ENCODE results near the gene PTCD1.

Gene PTCD1

DNA sequence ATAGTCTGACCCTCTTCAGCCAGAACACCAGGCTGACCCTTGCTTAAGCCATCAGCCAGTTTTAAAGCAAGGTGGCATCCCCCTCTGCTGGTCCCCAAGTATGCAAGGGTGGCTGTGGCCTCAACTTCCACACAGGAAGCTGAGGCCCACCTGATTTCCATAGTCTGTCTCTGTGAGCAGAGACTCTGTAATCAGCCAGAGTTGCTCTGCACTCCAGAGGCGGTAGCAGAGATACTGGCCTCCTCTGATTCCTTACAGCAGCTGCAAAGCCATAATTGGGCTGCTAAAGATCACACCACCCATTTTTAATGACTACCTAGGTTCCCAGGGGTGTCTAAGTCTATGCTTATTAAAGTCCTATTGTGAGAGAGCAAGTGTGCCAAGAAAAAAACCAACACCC is 32.0 kb downstream of the PTCD1 start:
- TF ChIP-seq, protein P1, sequence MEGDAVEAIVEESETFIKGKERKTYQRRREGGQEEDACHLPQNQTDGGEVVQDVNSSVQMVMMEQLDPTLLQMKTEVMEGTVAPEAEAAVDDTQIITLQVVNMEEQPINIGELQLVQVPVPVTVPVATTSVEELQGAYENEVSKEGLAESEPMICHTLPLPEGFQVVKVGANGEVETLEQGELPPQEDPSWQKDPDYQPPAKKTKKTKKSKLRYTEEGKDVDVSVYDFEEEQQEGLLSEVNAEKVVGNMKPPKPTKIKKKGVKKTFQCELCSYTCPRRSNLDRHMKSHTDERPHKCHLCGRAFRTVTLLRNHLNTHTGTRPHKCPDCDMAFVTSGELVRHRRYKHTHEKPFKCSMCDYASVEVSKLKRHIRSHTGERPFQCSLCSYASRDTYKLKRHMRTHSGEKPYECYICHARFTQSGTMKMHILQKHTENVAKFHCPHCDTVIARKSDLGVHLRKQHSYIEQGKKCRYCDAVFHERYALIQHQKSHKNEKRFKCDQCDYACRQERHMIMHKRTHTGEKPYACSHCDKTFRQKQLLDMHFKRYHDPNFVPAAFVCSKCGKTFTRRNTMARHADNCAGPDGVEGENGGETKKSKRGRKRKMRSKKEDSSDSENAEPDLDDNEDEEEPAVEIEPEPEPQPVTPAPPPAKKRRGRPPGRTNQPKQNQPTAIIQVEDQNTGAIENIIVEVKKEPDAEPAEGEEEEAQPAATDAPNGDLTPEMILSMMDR (IDR thresholded peaks at IDR 0.05; ENCODE audit: borderline replicate concordance, control extremely low read depth, extremely low read depth, insufficient read depth, missing control alignments): no peak
- DNase-seq (ENCODE audit: low spot score): no peak
- in situ Hi-C loops (cut with MboI; ENCODE audit: low sequenced_read_pairs, unreplicated experiment): no loop called here

DNA sequence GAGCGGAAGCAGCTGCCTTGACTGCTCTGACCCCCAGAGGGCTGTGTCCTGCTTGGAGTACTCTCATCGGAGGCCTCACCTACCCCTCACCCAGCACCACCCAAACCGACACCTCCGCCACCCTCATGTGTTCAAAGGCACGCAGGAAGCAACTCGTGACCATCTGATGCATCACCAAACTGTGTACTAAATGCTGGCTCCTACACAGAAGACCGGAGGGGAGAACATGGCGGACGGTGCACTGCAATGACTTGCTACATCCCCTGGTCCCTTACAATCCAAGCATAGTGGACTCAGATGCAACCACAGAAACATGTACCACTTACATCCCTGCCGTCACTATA is 33.6 kb downstream of the PTCD1 start:
- TF ChIP-seq, protein P1 (IDR thresholded peaks at IDR 0.05; ENCODE audit: borderline replicate concordance, control extremely low read depth, extremely low read depth, insufficient read depth, missing control alignments): no peak
- no peak for DNase-seq (ENCODE audit: low spot score)
- in situ Hi-C loops (cut with MboI; ENCODE audit: low sequenced_read_pairs, unreplicated experiment): no loop called here

DNA sequence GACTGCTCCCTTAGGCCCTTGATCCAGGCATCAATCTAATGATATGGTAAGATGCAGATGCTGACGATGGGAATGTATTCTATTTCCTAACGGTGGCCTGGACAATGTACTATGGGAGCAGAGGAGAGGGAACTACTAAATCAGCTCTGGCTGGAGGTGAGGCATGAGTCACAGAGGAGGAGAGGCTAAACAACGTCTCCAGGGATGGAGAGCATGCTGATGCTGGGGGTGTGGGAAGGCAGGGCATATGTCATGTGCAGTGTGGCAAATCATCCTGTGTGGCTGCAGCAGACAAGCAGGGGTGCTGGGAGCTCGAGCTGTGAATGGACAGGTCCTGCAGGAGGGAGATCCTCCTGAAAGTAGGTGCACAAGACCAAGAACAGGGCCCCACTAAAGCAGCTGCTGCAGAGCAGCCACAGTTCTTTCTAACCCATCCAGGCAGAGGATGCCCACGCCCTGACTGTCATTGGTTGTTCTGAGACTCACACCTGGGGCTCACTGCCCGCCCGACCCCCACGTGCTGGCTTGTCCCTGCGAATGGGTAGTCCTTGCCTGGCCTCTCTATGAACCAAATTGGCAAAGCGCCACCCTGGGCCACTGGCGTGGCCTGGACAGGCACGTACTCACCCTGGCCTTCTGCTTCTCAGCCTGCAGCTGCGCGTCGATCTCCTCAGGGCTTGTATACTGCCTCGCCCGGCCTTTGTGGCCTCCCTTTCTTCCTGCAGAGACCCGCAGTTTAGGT is 34.2 kb downstream of the PTCD1 start:
- DNase-seq (ENCODE audit: low spot score): no peak
- in situ Hi-C loops (cut with MboI; ENCODE audit: low sequenced_read_pairs, unreplicated experiment): no loop called here
- TF ChIP-seq, protein P1 (IDR thresholded peaks at IDR 0.05; ENCODE audit: borderline replicate concordance, control extremely low read depth, extremely low read depth, insufficient read depth, missing control alignments): no peak

DNA sequence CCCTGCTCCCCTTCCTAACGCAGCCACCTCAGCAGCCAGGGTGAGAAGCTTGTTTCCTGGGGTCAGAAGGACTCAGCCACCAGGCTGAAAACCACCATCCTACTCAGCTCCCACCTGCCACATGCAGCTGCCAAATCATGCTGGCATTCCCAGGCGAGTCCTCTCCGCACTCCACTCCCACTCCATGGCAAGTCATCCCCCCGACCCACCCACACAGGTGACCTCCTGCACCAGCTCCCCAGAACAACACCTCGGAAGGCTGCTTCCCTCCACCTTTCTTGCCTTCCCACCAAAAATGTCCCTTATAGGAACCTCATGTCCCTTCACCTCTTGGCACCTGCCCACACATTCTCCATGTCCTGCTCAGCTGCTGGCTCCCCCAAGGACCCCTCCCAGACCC is 34.8 kb downstream of the PTCD1 start:
- in situ Hi-C loops (cut with MboI; ENCODE audit: low sequenced_read_pairs, unreplicated experiment): no loop called here
- TF ChIP-seq, protein P1 (IDR thresholded peaks at IDR 0.05; ENCODE audit: borderline replicate concordance, control extremely low read depth, extremely low read depth, insufficient read depth, missing control alignments): no peak
- DNase-seq (ENCODE audit: low spot score): no peak

DNA sequence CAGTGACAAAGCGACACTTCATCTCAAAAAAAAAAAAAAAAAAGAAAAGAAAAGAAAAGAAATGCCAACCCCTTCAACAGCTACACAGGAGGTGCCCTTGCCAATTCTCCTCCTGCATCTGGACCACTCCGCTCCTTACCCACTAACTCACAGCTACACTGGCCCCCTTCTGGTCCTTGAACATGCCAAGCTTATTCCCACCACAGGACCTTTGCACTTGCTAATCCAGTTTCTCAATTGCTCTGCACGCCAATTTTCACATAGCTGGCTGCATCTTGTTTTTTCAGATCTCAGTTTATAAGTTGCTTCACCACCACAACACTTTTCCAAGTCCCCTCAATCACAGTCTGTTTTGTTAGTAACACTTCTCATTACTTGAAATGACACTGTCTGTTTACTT is 35.7 kb downstream of the PTCD1 start:
- no peak for DNase-seq (ENCODE audit: low spot score)
- TF ChIP-seq, protein P1 (IDR thresholded peaks at IDR 0.05; ENCODE audit: borderline replicate concordance, control extremely low read depth, extremely low read depth, insufficient read depth, missing control alignments): no peak
- in situ Hi-C loops (cut with MboI; ENCODE audit: low sequenced_read_pairs, unreplicated experiment): no loop called here

DNA sequence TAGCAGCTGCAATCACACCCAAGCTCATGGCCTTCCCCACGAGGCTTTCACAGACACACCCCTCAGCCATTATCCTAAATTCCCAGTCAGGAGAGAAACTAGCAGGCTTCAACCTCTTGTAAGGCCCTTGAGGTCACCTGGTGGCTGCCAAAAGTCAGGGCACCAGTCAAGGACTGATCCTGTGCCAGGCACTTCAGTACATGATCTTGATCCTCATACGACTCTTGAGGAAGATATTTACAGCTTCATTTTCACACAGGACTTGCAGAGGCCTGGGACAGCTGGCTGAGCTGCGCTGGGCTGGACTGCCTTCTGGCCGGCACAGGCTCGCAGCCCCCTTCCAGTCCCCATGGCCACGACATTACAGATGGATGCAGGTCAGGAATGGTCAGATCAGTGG is 39.0 kb downstream of the PTCD1 start:
- DNase-seq (ENCODE audit: low spot score): no peak
- in situ Hi-C loops (cut with MboI; ENCODE audit: low sequenced_read_pairs, unreplicated experiment): no loop called here
- TF ChIP-seq, protein P1 (IDR thresholded peaks at IDR 0.05; ENCODE audit: borderline replicate concordance, control extremely low read depth, extremely low read depth, insufficient read depth, missing control alignments): no peak

All from GM13976 (cell line).